ENCODE results near the gene CALCB.

GRCh38 chr11:15119826-15120225 lies 46.4 kb downstream of the CALCB start:
- no peak for TF ChIP-seq ZNF707 (tag by site-specific recombination; IDR thresholded peaks at IDR 0.05)
- TF ChIP-seq CTCF (tag by site-specific recombination; IDR thresholded peaks at IDR 0.05): no peak
- TF ChIP-seq OVOL3 (tag by site-specific recombination; IDR thresholded peaks at IDR 0.05): no peak

All from HEK293 (cell line).